HG02884 (cell line): ENCODE results near the gene KLK11.

ENCODE experiments used
- ATAC-seq: cut with Tn5 transposase; IDR thresholded peaks from one replicate; pipeline ENCODE4 v1.9.1; 2021; ENCODE audit warnings: mild to moderate bottlenecking, moderate library complexity; ENCODE audit not compliant: unreplicated experiment

KLK11 gene

DNA sequence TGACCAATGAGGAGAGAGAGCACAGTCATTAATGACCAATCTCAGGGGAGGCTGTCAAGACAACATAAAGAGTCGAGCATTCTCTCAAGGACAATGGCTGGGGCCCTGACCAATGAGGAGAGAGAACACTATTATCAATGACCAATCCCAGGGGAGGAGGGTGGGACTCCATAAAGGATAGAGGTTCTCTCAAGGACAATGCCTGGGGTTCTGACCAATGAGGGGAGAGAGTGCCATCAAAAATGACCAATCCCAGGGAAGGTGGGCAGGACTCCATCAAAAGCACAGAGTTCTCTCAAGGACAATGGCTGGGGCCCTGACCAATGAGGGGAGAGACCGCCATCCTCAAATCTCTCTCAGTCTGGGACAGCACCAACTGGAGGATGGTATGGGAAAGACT, 3.3 kb upstream of the KLK11 start:
- ATAC-seq: no peak

DNA sequence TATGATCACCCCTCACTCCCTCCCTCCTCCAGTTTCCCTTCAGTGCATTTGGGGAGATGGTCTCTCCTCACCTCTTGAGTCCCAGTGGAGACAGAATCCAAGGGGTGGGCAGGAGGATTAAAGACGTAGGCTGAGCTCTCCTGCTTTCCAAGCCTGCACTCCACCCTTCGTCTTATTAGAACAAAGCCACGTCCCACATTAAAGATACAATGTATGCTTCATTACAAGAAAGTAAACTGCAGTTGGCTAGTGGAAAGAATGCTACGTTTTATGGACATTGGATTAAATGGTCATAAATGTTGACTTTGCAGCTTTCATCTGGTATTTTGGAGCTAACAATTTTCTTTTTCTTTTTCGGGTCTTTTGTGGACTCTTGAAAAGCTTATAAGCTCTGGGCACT, 1.5 kb upstream of the KLK11 start:
- no peak for ATAC-seq

DNA sequence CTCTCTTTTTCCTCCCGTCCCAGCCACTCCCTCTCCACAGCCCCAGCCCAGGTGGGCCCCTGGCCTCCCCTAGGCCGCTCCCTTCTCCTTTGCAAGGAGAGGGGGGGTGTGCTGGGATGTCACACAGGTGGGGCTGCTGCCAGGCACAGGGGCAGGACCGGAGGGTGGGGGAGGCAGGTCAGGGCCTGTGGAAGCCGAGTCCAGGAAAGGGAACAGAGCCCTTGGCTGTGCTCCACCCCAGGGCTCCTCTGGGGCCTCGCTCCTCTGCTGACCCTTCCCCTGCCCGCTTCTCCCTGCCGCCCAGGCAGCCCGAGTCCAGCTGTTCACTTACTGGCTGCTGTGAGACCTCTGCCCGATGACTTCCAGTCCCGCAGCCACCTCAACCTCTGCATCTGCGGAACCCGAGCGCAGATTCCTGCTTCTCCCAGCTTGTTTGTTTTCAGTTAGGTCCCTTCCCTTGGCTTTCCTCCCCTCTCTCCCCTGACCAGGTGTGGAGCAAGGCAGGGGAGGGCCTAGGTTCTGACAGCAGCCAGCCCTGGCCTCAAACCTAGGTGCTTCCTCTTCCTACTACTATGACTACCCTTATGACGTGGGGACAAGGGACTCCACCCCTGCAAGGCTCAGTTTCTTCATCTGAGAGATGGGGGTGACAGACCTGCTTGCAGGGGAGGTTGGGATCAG, 850 bp upstream of the KLK11 start:
- ATAC-seq: no peak

DNA sequence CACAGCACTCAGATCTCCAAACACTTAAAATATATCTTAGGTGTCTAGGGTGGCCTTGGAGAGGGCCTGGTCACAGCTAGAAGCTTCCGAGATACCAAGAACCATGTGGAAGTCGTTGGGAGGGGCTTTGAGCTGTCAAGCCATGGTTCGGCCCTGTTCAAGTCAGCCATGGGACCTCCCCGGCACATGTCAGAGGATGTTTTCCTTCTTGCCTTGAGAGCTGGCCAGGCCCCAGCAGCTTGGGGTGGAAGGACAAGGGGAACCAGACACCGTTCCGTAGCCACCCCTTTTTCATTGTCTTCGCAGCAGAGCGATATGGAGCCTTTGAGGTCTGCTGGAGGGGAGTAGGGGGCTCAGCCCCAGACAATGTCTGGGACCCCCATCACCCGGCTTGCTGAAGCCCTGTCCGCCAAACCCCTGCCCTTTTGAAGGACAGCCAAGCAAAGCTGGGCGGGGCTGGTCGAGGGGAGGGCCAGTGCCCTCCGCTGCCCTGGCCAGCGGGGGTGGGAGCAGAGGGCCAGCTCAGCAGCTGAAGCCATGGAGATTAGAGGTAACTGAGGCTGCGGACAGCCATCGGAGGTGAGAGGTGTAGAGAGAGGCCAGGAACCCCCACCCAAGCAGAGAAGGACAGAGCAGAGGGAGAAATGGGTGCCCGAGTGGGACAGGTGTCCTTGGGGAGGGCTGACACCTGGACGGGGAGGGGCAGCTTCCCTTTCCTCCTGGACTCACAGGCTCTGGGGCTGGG, 435 bp downstream of the KLK11 start:
- ATAC-seq: no peak

DNA sequence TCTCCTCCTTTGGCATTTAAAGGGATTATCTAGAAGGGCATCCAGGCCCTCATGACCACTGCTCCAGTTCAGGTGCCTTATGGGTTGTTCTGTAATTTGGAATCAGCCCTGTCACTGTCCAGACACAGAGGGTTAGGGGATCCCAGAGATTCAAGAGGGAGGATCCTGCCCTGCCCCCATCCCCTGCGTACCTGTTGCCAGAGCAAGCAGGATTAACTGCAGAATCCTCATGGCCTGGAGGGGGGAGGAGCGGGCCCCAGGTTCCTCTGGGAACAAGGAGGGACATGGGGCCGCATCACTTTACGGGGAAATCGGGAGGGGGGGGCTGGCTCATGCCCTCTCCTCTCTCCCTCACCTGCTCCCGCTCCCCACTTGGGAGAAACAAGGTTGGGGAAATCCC, 1.0 kb downstream of the KLK11 start:
- no peak for ATAC-seq

DNA sequence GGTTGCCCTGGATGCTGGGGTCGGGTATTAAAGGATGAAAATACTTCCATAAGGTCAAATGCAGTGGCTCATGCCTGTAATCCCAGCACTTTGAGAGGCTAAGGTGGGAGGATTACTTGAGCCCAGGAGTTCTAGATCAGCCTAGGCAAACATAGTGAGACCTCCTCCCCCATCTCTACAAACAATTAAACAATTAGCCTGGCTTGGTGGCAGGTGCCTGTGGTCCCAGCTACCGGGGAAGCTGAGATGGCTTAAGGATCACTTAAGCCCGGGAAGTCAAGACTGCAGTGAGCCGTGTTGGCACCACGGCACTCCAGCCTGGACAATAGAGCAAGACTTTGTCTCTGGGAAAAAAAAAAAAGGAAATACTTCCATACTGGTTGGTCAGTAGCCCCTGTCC, 1.5 kb downstream of the KLK11 start:
- ATAC-seq: no peak

DNA sequence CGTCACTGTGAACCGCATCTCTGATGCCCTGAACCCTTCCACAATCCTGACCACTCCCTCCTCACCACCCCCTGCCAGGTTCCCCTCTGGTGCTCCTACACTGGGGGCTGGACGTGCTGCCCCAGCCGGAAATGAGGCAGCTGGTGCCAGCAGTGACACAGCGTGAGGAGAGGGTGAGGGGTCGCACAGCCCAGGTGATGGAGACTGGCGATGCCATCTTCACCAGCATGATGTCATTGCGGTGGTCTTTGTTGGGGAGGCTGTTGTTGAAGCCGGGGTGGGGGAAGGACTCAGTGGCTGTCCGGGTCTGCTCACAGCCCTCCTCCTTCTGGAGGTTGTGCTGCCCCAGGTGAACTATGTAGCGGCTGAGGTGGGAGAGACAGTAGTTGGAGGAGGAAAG, 2.5 kb downstream of the KLK11 start:
- no peak for ATAC-seq

DNA sequence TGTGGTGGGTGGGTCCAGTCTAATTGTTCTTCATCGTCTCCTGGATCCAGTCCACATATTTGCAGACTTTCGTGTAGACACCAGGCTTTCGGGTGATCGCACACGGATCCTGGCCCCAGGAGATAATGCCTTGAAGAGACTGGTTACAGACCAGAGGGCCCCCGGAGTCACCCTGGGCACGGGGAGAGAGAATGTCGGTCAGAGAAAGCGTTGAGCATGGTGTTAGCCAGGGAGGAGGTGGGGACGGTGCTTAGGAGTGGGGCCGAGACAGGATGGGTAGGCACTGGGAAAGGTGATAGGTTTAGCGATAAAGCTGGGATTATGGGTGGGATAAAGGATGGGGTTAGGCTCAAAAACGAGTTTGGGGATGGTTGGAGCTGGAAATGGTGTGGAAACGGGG, 3.9 kb downstream of the KLK11 start:
- no peak for ATAC-seq

DNA sequence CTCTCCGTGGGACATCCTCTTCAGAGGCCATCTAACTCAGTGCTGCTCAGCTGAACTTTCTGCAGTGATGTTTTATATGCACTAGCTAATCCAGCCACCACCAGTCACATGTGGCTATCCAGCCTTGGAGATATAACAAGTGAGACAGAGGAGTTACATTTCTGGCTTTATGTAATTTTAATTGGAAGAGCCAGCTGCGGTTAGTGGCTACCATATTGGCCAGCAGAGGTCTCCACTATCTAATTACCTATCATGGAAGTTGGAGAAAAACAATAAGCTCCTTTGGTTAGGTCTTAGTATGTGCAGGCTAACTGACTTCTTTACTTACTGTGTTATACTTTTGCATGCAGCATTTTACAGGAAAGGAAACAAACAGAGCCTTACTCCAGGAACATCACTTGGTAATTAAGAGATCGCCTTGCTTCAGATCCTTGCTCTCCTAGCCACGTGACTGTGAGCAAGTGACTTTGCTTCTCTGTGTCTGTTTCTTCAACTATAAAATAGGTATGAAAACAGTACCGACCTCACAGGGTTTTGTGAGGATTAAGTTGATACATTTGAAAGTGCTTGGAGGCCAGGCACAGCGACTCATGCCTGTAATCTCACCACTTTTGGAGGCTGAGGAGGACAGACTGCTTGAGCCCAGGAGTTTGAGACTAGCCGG, 5.3 kb downstream of the KLK11 start:
- no peak for ATAC-seq

DNA sequence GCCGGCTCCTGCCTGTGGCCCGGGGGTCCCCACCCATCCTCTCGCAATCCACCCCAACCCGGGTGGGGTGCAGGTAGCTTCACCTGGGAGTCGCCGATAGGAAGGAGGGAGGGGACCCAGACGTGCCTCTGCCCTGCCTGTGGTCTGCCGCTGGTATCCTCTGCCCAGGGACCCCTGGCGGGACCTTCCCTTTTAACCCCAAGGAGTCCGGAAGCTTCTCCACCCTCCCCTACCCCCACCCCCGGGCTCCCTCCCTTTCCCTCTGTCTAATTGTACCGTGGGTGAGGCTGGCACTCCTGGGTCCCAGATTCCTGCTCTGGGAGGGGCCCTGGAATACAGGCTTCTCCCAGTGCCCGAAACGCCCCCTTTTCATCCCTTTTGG, 6.9 kb downstream of the KLK11 start, which contains the start of gene KLK10:
Gene KLK10, minus strand, starts transcription at position 166 of the 382 bp plus-strand sequence. CDS start 579 bp downstream, outside the sequence.
- ATAC-seq: no peak

DNA sequence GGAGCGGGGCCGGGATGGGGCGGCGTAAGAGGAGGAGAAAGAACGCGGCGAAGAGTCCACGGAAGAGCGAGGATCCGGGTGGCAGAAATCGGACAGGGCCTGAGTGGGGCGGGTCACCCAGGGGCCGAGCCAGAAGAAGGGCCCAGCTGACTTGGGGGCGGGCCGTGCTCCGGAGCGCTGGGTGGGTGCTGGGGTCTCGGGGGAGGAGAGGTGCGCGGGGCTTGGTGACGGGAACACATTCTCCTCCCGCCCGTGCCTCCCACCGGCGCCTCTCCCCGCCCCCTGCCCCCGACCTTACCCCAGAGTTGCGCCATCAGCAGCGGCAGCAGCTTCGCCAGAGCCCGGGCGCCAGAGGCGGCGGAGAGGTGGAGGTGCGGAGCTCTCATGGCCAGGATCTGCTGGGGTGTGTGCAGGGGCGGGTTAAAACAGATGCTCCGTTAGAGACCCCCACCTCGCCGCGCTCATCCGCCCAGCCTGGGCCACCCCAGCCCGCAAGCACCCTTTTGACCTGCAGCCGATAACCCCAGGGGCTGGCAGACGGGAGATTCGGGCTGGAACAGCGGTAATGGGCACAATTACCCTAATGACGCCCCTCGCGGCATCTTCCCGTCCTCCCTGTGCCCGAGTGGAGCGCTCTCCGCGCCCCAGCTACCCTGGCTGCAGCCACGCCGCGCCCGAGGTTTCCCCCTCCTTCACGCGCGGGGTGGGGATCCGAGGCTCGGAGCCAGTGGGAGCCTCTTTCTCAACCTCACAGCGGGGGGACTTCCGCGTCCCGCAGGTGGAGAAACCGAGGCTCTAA, 7.5 kb downstream of the KLK11 start:
- ATAC-seq: no peak

DNA sequence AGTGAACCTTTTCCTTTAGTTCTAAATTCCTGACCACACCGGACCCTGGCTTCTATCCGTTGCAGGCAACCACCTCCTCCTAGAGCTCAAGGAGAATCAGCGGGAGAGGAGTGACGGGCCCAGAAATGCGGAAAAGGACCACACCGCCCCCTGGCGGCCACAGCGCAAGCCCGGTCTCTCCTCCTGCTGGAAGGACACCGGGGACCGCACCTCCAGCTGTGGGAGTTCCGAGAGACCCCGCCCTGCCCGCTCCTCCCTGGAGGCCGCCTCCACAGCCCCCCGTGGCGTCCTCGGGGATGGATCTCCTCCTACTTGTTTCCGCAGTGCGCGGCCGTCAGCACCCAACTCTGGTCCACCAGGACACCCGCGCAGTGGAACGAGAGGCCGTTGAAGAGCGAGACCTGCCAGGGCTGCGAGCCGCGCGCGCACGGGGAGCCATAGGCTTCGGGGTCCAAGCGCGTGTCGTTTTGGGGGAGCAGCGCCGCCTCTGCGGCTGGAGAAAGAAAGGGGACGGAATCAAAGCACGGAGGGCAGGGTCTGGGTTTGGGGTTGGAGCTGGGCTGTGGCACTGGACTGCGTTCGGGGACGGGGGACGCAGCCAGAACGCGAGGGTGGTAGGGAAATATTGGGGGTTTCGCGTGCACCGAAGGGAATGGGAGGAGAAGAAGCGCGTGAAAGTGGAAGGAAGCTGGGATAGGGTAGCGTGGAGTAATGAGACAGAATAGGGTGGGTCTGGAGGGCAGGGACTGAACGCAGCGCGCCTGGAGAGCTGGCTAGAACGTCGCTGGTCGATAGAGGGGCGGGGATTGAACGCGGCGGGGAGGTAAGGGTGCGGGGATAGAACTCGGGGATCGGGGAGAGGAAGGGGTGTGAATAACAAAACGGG, 9.4 kb downstream of the KLK11 start:
- no peak for ATAC-seq

DNA sequence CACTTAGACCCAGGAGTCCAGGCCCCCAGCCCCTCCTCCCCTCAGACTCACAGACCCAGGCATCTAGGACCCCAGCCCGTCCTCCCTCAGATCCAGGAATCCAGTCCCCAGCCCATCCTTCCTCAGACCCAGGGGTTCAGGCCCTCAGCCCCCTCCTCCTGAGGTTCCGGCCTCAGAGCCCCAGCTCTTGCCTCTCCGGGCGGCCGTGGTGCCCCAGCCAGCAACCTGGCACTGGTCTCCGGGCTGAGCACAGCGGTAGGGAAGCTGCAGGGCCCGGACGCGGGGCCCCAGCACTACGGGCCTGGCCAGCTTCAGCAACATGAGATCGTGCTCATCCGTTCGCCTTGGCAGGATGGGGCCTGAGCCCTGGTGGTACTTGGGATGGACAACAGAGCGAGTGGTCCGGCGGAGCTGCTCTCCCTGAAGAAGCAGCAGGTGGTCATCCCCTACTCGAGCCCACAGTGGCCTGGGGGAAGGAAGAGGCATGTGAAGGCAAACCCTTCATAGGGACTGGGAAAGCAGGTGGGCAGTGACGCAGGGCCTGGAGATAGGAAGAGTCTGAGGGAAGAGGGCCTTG, 10.6 kb downstream of the KLK11 start:
- ATAC-seq: no peak

DNA sequence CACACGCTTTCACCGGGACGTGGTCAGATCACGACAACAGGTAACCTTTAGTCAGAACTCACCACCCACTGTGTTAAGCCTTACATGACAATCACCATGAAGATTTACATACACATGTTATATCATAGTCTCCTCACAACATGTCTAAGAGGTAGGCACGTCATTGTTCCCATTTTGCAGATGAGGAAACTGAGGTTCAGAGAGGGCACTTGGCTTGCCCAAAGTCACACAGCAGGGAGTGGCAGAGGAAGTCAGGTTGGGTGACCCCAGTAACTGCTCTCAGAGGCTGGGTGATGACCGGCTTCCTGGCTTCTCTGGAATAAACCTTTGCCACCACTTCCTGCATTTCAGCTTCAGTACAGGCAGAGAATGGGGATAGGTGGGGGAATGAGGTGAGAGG, 12.2 kb downstream of the KLK11 start:
- ATAC-seq: no peak

DNA sequence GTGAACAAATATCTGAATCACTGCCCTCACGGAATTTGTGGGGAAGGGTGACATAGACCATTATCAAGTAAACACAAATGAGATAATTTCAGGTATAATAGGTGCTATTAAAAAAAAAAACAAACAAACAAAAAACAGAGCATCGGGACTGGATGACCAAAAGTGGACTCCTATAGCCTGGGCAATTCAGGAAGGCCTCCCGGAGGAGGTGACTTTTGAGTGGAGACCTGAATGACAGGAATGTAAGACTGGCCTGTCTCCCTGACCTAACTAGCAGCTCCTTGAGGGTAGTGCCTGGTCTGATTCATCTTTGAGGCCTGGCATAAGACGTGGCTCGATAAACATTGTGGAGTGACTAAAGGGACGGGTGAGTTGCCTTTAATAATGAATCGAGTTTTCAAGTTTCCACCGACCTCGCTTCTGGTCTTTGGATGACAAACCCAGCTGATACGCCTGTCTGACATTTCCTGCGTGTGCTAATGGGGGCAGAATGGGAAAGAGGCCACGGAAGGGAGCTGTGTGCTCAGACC, 13.7 kb downstream of the KLK11 start:
- no peak for ATAC-seq

DNA sequence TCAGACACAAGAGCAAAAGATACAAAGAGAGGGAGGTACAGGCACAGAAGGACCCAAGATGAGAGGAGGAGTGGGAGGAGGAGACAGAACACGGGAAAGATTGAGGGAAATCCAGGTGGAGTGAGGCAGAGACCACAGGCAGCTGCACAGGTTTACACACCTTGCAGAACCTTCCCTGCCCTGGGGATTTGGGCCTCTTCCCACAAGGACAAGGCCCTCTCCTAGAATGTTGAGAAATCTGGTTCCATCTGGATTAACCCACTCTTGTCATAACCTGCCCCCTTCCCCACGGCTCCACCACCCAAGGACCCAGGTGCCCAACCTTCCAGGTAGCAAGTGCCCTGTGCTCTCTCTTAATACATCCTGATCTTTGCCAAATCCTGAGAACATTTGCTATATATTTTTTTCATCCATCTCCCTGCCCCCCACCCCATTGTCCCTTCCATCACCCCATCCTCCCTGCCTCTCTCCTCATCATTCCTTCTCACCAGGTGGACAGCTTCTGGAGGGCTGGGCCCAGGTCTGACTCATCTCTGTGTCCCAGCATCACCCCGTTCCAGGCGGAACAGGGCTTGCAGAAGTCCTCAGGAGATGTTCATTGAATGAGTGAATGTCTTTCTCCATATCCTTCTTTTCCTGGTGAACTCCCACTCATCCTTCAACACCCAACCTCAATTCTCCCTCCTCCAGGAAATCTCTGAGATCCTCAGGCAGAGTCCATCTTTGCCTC, 16.2 kb downstream of the KLK11 start:
- ATAC-seq: no peak

DNA sequence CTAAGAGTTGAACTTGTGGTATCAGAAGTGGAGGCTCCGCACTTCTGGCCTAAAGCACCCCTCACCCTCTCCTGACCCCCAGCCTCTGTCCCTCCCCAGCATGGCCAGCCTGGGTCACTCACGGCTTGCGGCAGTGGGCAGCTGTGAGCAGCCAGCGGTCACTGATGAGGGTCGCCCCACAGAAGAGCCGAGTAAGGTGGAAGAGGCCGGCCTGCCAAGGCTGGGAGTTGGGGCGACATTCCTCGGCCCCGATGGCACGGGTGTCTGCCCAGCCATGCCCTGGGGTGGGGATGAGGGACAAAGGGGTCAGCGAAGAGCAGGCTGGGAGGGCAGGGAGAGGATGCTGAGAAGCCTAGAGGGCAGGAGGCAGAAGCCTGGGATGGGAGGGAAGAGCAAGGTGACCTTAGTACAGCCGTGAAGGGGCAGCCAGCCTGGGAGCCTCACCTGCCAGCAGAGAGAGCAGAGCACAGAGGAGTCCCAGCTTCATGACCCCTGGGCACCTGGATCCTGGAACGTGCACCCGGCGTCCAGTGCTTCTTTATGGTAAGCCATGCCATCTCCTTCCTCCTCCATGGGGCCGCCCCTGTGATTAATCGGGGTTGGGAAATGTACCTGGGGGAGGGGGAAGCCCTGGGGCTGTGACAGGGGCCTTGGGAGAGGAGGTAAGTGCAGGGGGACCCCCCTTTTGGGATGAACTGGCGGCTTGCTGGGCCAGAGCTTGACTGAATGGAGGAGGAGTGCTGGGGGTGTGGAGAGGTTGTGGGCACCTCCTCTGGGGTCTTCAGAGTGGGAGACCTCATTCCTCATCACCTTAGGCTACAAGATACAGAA, 17.1 kb downstream of the KLK11 start:
- ATAC-seq: no peak

DNA sequence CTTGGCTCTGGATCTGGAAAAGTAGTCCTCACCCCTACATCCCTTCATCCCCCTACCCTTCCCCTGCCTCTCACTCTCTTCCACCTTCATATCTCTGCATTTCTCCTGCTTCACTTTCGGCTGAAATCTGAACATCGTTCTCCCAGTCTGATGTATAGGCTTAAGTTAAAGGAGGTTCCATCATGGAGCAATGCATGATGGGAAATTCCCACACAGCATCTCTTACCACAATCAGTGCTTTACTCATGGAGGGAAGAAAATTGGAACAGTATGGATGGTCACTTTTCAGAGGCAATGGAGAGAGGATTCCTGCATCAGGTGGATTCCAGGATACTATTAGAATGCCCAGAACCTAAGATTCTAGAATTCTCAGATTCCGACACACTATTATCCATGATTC, 18.9 kb downstream of the KLK11 start:
- no peak for ATAC-seq
